CD4-positive, alpha-beta T cell treated with Interleukin-17A for 1 hour (primary cell): Measurements from ENCODE around the gene RIMOC1.
A peak's percentile ranks its signal among the peaks of the same experiment; 100 is the strongest.
"Not testable (repeated sequence)": the region's sequence is repeated elsewhere in the genome, so short reads cannot be mapped to it uniquely, and the experiment has no call there.

Experiments
- DNase-seq: peaks from one replicate; pipeline ENCODE4 v3.0.0-alpha.2; 2020

The RIMOC1 gene

GRCh38 chr5:41892031-41892430, 12.1 kb upstream of the RIMOC1 start:
- no peak for DNase-seq

DNA sequence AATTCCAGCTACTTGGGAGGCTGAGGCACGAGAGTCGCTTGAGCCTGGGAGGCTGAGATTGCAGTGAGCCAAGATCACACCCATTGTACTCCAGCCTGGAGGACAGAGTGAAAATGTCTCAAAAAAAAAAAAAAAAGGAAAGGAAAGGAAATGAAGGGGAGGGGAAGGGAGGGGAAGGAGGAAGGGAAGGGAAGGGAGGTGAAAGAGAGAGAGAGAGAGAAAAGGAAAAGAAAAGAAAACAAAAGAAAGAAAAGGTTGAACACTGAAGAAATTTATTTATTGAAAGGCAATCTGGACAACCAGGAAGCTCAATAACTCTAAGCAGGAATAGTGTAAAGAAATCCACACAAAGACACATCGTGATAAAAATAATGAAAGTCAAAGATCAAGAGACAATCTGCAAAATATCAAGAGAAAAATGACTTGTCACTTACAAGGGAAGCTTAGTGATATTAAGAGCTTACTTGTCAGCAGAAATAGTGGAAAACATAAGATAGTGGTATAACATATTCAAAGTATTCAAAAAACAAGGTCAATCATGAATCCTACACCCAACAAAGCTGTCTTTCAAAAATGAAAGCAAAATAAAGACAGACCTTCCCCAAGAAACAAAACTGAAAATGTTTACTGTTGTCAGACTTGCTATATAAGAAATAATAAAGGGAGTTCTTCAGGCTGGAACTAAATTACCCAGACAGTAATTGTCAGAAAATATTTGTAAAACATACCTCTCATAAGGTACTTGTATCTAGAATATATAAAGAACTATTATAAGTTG, 10.9 kb upstream of the RIMOC1 start:
- DNase-seq, result no peak

DNA sequence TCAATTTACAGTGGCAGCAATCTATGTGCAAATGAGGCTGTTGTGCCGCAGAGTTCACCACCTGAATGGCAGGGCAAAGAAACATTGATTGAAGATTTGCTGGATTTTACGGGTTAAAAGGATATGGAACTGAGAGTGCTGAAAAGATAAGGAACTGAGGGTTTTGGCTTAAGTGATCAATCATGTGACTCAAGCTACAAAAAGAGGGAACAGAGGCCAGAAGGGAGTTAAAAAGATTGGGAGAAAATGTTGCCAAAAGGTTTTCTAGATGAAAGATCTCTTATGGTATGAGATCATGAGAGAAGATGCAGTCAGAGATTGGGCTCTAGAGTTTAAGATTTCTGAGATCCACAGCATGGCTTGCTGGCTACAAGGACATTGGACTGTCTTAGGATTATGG, 7.9 kb upstream of the RIMOC1 start:
- no peak for DNase-seq

DNA sequence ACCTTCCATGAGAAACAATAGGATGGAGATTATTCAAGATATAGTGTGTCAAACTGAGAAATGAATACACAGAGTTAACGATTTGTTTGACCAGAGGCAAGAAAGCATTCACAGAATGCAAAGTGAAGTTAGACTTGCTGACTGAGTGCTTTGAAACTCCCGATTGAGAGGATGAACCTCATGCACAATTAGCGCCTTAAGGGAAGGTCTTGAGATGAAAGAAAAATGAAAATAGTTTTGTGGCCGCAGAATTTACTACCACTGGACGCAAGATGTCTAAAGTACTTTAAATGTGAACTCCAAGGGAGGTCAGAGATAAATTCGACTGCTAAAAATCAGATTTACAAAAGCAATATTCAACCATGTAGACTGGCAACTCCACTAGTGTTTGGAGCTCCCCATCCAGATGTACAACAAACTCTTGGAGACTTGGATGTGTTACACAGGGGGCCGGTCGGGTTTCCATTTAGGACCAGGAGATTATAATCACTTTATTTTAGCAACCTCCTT, 707 bp upstream of the RIMOC1 start:
- no peak for DNase-seq

GRCh38 chr5:41906151-41906550, 2.0 kb downstream of the RIMOC1 start:
- no peak for DNase-seq

- no peak for DNase-seq
Measured at GRCh38 chr5:41908374-41909079, 4.4 kb downstream of the RIMOC1 start.

- no peak for DNase-seq
Measured at GRCh38 chr5:41918105-41918504, 14.0 kb downstream of the RIMOC1 start.

DNA sequence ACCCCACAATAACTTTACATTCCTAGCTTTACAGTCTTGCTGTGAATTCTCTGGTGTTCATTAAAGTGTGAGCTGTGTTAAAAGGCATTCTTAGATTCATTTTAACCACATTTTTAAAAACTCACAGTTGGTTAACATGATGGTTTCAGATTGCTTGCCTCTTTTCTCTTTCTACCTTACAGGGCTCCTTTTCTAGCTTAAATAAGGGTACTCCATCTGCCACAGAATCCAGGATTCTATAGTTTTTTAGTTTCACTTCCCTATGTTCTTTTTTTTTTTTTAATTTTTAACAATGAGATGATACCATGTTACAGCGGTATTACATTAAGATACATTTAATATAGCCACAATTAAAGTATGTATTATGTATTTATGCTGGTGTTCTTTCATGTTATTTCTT, 17.0 kb downstream of the RIMOC1 start:
- no peak for DNase-seq

GRCh38 chr5:41921874-41922273, 17.7 kb downstream of the RIMOC1 start:
- no peak for DNase-seq

- no peak for DNase-seq
Measured at GRCh38 chr5:41924526-41924871, 20.4 kb downstream of the RIMOC1 start.

- peak; percentile 89 for DNase-seq
Measured at GRCh38 chr5:41924872-41925554, 20.9 kb downstream of the RIMOC1 start, which contains the start of gene FBXO4. Gene FBXO4, plus strand, starts transcription at chr5:41925281. Its CDS starts 29 bp downstream, at chr5:41925310.

DNA sequence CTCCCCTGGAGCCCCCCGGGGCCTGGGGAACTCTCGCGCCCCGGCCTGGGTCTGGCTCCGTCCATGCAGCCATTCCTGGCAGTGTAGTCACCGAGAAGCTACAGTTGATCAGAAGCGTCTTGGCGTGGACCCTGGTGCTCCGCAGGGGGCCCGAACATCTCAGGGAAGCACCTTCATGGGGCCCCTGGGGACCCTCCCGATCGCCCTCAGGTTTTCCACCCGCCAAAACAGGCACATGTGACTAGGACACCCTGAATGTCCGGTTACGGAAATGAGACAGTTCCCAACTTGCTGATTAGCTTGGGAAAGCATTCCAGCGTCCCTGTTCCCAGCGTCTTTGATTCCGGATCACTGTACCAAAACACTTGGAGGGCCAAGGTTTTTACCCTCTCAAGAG, 21.4 kb downstream of the RIMOC1 start:
- DNase-seq, result no peak

GRCh38 chr5:41927604-41928003, 23.5 kb downstream of the RIMOC1 start:
- no peak for DNase-seq

DNA sequence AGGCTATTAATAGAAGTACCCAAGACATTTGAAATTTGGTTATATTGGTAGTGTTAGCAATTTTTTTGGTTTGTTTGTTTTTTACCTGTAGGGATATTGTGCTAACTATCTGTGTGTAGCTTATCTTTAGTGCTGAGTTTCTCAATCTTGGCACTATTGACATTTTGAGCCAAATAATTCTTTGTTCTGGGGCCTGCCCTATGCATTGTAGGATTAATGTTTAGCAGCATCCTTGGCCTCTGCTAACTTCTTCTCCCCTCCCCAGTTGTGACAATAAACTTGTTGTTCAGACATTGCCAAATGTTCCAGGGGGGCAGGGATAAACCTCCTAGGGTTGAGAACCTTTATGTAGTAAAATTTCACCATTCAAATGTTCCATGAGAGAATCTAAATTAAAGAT, 24.9 kb downstream of the RIMOC1 start:
- no peak for DNase-seq

DNA sequence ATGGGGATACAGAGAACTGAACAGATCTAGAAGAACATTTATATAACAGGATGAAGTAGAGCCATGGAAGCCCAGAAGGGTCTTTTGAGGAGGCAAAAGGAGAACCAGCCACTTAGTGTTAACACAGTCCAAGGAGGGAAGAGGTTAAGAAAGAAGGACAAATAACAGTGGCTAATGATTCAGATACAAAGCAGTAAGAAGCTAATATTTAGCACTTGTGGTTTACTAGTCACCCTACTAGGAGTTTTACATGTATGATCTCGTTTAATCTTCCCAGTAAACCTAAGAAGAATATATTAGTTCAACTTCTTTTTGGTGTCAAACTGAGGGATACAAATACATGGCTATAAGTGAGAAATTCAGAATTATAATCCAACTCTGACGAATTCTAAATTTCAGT, 28.6 kb downstream of the RIMOC1 start:
- DNase-seq, result no peak

- DNase-seq, result no peak
Measured at GRCh38 chr5:41935544-41935943, 31.4 kb downstream of the RIMOC1 start.

- DNase-seq, result no peak
Measured at GRCh38 chr5:41940641-41941040, 36.5 kb downstream of the RIMOC1 start.

DNA sequence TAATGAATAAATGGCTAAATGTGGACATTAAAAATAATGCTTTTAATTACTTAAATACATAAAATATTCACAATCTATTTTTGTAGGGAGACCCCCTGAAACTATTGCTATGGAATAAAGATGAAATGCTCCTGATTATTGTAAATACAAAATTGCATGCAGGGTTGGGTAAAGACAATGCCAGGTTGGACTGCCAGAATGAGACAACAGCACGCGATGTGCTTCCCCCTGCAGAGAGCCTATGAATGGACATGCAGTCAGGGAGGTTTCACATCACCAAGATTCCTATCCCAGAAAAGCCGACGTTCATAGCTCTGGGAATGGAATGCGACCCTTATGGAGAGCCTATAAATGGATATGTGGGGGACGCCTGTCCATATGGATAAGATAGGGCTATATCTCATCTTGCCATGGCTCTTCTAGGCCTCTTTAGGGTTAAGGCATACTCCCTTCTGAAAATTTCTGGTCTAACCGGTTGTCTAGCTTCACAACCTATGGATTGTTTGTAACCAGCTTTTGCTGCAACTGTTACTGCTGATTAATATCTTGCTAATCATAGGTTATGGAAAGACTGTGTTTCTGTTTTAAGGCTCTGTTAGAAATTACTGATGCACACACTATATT, 41.3 kb downstream of the RIMOC1 start:
- not testable (repeated sequence) for DNase-seq

GRCh38 chr5:41951224-41951623, 47.1 kb downstream of the RIMOC1 start:
- DNase-seq, result no peak
